Measurements from ENCODE around the gene ZNF169. TPM values are rescaled to one million over a fixed set of nuclear protein-coding genes. Genes with fewer than 3 reads are reported as not detected.

ZNF169 gene
- total and polyA plus RNA-seq, 2 donors (not counting 1 experiment from before 2014, with no cell fraction given): 19.0 to 26.9 TPM

DNA sequence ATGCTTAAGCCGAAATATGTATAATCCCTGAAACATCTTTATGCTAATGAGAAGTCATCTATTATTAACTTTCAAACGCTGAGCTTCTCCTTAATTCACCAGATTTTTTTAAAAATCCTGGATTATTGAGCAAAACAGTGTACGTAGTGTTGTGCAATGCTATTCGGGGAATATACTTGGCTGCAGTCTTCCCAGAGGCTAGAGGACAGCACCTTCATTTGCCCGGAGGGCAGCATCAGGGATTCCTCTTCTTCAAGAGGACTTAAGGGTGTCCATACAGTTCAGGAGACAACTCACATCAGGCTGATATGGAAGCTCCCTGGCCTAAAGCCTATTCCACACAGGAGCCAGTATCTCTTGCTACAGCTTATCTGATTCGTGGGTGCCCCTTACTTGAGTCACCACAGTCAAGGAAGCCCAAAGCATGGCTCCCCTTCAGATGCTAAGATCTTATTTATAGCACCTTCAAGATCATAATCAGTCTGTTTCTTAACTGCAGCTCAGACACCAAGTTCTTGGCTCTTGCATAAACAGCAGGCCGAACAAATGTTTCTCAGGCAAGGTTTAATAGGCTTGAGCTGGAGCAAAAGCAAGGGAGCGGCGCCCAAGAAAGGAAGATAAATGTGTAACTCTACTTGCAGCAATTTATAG is 40.0 kb downstream of the ZNF169 start:
- intact Hi-C loops (cut with micrococcal nuclease): no loop called here

More for the DNA sequence above, 40.0 kb downstream of the ZNF169 start:
- H3K79me2 ChIP-seq (ENCODE audit: control insufficient read depth, insufficient read depth, low read length): no peaks in the 10 kb centered on the region
- H3K9ac ChIP-seq (ENCODE audit: low read length): no peak overlapping the region
- H3K27me3 Mint-ChIP-seq: no peaks in the 10 kb centered on the region
- ChIA-PET POLR2A (no interaction called here), CTCF (no interaction called here)
- H3K27ac ChIP-seq (ENCODE audit: low read length in 2 of 2): no peak overlapping the region
- ATAC-seq (ENCODE audit: low read depth) (no peak), DNase-seq (no peak)
- no peaks in the 10 kb centered on the region for H3K4me1 ChIP-seq (ENCODE audit: control insufficient read depth in 2 of 2, insufficient read depth in 2 of 2, low read length in 2 of 2)
- no peaks in the 10 kb centered on the region for H3K9me3 ChIP-seq (ENCODE audit: control extremely low read depth in 1 of 3, control insufficient read depth in 2 of 3, insufficient read depth in 1 of 3, low read length in 2 of 3)
- peaks cover 4 to 23% of the 10 kb centered on the region in 2 experiments for H3K36me3 ChIP-seq (replicated peaks in 1 of 2; ENCODE audit: control extremely low read depth in 1 of 2, control insufficient read depth in 1 of 2, extremely low read depth in 1 of 2, insufficient read depth in 2 of 2, low read length in 1 of 2)
- 85% methylated on average over 7 of the region's 9 CpGs for WGBS (ENCODE audit: insufficient coverage)
- no peak overlapping the region for H3K27ac Mint-ChIP-seq
- no peaks in the 10 kb centered on the region for H4K20me1 ChIP-seq (ENCODE audit: control insufficient read depth, insufficient read depth, low read length, poor library complexity, severe bottlenecking)
- no peaks in the 10 kb centered on the region for H3K4me1 Mint-ChIP-seq
- no peaks in the 10 kb centered on the region for H3K9me3 Mint-ChIP-seq (ENCODE audit: insufficient read depth)
- H3K4me3 ChIP-seq (ENCODE audit: control extremely low read depth in 1 of 5, extremely low read depth in 1 of 5, insufficient read depth in 1 of 5, low read depth in 2 of 5, low read length in 4 of 5): no peak overlapping the region
- no peaks in the 10 kb centered on the region for H3K27me3 ChIP-seq (replicated peaks in 1 of 4; ENCODE audit: control extremely low read depth in 1 of 4, control insufficient read depth in 3 of 4, insufficient read depth in 4 of 4, low read length in 3 of 4)
- H3K4me3 Mint-ChIP-seq: no peak overlapping the region
- H2AFZ ChIP-seq (ENCODE audit: insufficient read depth, low read depth, low read length, poor library complexity, severe bottlenecking): no peak overlapping the region
- no peak for TF ChIP-seq EZH2 (IDR thresholded peaks at IDR 0.05; ENCODE audit: borderline replicate concordance, insufficient read depth, low read depth, low read length, poor library complexity, severe bottlenecking)
- TF ChIP-seq, protein P1, sequence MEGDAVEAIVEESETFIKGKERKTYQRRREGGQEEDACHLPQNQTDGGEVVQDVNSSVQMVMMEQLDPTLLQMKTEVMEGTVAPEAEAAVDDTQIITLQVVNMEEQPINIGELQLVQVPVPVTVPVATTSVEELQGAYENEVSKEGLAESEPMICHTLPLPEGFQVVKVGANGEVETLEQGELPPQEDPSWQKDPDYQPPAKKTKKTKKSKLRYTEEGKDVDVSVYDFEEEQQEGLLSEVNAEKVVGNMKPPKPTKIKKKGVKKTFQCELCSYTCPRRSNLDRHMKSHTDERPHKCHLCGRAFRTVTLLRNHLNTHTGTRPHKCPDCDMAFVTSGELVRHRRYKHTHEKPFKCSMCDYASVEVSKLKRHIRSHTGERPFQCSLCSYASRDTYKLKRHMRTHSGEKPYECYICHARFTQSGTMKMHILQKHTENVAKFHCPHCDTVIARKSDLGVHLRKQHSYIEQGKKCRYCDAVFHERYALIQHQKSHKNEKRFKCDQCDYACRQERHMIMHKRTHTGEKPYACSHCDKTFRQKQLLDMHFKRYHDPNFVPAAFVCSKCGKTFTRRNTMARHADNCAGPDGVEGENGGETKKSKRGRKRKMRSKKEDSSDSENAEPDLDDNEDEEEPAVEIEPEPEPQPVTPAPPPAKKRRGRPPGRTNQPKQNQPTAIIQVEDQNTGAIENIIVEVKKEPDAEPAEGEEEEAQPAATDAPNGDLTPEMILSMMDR (IDR thresholded peaks at IDR 0.05): no peak
- H3K4me2 ChIP-seq (replicated peaks; ENCODE audit: low read depth, low read length, poor library complexity, severe bottlenecking): no peak overlapping the region

Measured in B cell (primary cell).